SK-N-MC (cell line): Measurements from ENCODE around the gene TEKTIP1.

Experiments used
- FOXP2 ChIP-seq: optimal IDR thresholded peaks from 2 replicates; pipeline ENCODE3; 2011; ENCODE audit warnings: mild to moderate bottlenecking, moderate library complexity; ENCODE audit not compliant: insufficient read depth; ENCODE audit errors: extremely low read length, control extremely low read depth
- POLR2AphosphoS5 ChIP-seq: IDR thresholded peaks from 2 replicates; pipeline ENCODE4 v1.6.1; 2012; ENCODE audit warnings: mild to moderate bottlenecking, low read depth, low read length, borderline replicate concordance

GRCh38 chr19:3570606-3571011 is 31.6 kb downstream of the TEKTIP1 start:
- TF ChIP-seq POLR2AphosphoS5, result no peak
- TF ChIP-seq FOXP2, result no peak
